DMS53 treated with DMSO at 0.1 percent for 48 hours (cell line): ENCODE results near the gene WBP1L.
"Not testable (repeated sequence)": the region's sequence is repeated elsewhere in the genome, so short reads cannot be mapped to it uniquely, and the experiment has no call there.

Experiments used
- DNase-seq: peaks from one replicate; lab custom pipeline; 2025; ENCODE audit not compliant: unreplicated experiment; lab: John Stamatoyannopoulos, UW

Gene WBP1L

DNA sequence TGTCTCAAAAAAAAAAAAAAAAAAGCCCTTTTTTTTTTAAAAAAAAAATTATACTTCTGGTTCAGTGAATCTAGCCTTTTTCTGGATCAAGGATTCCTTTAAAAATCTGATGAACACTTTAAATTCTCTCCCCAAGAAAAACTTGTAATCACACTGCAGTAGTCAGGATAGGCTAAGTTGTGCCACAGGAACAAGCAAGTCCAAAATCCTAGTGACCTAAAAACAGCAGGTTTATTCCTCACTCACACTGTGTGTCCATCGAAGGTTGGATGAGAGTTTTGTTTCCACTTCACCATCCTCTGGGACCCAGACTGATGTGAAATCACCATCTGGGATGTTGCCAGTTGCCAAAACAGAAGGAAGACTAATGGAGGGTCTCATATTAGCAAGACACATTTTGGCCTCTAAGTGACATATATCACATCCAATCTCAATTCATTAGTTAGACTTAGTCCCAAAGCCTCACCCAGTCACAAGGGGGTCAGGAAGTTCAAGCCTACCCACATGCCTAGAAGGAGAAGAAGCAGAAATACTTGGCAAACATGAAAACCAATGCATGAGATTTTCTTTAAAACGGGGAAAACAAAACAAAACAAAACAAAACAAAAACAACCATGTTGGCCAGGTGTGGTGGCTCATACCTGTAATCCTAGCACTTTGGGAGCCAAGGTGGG is 60.8 kb downstream of the WBP1L start:
- no peak for DNase-seq

DNA sequence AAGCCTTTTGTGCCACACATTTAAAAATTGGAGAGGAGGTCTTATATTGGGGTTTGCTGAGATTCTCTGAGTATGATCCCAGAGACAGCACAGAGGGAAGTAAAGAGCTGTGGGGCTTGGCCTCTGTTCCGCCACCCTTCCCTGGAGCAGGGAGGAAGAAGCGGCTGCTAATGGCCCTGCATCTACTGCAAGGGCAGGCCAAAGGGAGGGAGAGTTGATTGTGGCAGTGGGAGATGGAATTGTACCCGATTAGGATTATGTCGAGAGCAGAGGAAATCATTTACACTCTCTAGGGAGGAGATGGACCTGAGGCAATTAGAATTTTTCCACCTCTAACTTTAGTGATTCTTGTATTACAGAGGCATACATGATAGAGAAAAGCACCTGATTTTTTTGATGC is 64.6 kb downstream of the WBP1L start:
- no peak for DNase-seq

DNA sequence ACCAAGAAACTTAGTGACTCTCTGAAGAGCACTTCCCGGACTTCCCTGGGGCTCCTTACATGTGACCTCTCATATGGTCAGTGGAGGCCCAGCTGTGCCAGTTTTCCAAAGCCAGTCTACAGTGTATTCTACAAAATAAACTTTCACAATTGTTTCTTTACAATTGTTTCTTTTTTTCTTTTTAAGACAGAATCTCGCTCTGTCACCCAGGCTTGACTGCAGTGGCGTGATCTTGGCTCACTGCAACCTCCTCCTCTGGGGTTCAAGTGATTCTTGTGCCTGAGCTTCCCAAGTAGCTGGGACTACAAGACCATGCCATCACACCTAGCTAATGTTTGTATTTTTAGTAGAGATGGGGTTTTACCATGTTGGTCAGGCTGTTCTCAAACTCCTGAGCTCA is 67.6 kb downstream of the WBP1L start:
- DNase-seq = no peak

DNA sequence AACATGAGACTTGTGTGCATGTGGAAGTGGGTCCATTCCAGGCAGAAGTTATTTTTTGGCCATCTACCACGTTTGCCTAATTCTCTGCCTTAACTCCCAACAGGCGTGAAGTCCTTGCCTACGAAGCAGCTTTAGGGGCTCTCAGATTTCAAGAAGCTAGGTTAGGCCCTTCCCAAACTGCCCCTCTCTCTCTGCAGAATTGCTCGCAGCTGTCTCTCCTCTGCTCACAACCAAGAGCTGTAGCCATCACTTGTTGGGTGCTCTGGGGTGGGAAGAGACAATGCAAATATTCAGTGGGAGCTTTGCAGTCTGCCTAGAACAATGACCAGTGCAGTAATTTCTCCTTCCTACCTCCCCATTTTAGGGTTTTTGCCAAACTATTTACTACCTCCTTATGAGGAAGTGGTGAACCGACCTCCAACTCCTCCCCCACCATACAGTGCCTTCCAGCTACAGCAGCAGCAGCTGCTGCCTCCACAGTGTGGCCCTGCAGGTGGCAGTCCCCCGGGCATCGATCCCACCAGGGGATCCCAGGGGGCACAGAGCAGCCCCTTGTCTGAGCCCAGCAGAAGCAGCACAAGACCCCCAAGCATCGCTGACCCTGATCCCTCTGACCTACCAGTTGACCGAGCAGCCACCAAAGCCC is 68.6 kb downstream of the WBP1L start:
- no peak for DNase-seq

DNA sequence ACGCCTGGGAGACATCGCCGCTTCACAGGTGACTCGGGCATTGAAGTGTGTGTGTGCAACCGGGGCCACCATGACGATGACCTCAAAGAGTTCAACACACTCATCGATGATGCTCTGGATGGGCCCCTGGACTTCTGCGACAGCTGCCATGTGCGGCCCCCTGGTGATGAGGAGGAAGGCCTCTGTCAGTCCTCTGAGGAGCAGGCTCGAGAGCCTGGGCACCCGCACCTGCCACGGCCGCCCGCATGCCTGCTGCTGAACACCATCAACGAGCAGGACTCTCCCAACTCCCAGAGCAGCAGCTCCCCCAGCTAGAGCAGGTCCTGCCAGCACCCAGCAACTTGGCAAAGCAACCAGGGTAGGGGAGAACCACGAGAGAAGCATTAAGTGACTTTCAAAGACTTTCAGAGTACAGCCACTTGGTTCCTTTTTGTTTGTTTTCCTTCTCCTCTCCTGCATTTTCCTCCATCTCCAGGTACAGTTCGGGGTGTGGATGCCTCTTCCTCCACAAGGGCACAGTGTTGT is 69.3 kb downstream of the WBP1L start:
- no peak for DNase-seq

DNA sequence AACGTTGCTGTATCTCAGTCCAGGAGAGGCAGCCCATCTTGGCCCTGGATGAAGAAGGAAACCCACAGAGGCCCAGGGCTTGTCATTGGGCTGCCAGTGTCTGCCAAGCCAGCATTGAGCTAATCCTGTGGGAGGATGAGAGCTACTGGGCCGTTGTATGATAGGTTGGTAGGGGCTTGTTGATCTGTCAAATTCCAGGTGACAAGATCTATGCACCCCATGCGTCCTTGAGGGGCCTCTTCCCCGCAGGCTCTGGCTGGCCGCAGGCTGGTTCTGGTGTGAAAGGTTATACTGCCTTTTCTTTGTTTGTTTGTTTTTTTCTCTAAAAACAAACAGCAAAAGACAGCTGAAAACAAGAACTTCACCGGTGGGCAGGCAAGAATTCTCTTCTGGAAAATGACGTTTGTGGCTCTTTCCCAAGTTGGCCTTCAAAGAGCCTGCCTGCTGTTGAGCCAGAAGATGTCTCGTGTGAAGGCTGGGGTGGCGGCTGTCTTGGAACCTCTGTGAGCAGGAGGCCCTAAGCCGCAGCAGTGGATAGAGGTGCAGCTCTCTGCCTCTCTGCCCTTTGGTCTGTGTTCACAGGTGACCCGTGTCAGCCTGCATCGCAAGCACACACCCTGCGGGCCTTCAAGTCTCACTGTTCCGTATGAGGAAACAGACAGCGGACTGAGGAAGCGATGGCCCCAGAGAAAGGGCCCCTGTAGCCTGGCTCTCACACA is 70.1 kb downstream of the WBP1L start:
- no peak for DNase-seq

DNA sequence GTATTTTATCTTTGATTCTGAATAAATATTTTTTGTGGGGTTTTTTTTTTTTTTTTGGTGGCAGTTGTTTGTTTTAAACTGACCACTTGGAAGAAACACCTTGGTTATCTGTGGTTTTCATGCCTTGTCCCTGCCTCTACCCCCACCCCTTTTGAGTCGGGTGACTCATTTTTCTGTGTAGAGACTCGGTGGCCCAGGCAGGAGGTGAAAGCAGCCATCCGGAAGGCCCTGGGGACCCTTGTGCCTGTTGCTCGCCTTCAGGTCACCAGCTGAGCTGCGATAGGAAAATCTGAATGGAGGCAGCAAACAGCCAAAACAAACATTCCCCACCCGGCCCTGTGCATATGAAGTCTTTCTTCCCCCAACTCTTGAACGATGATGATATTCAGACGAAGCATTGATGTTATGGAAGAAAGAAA is 70.7 kb downstream of the WBP1L start:
- no peak for DNase-seq

DNA sequence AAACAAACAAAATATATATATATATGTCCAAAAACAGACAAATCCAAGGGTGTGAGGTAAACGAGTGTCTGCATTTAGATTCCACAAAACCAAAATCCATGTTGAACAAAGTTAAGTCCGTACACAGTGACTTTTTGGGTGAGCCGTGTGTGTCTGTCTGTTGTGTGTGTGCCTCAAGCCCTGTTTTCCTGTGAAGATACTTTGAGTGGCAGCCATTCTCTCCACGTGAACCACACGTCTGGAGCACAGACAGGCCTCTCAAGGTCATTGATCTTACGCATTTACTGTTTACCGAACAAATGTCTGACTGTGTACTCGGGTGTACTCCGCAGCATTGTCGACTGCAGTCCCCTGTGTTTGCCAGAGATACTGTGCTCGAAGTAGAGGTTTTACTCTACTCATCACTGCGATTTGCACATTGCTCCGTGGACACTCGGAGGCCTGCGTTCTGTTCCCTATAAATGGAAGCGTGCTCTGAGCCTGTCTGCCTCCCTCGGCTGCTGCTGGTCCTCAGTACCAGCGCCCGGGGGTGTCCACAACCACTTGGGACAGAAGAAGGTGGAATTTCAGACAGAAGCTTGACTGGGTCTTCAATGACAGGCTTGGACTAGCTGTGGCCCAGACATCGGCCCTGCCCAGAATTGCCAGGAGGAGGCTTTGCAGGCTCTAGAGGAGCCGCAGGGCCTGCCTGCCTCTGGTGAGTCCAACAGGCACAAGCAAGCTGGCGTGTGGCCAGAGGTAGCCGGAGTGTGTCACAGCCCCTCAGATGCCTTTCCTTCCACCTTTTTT is 71.3 kb downstream of the WBP1L start:
- no peak for DNase-seq

DNA sequence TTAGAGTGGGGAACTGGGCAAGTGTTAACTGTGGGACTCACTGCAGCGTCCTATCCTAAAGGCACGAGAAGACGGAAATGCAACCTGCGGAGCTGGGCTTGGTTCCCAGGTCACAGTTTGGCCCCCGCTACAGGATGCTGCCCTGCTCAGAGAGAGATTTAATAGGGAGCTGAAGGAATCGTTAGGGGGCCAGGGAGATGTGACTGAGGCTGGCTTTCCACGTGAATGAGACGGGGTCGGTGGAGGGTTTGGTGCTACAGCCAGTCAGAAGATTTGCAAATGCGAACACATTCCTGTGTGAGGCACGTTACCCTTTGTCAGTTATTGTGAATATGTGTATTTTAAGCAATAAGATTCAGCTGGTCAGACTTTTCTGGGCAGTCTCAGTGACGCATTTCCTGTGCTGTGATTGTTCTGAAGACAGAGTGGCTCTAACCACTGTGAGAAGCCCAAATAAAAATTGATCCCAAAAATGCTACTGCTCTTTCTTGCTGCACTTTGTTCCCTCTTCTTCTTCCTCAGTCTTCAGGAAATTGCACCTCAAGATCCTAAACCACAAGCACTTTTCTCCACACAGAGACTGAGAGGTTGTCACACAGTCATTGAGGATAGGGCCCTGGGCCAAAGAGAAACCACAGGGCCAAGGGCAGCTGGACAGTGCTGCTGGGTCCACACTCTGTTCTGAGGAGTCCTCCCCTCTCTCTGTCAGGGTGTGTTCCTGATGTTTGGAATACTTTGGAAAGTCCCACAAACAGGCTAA is 72.2 kb downstream of the WBP1L start:
- no peak for DNase-seq

DNA sequence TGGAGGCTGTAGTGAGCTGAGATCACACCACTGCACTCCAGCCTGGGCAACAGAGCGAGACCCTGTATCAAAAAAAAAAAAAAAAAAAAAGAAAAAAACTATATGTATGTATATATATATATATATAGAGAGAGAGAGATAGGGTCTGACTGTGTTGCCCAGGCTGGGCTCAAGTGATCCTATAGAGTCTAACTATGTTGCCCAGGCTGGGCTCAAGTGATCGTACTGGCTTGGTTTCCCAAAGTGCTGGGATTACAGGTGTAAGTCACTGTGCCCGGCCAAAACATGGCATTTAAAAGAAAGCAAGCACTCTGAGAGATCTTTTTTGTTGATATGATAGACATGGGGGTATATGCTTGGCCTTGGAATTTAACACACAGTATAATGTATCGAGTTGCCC is 73.4 kb downstream of the WBP1L start:
- no peak for DNase-seq

DNA sequence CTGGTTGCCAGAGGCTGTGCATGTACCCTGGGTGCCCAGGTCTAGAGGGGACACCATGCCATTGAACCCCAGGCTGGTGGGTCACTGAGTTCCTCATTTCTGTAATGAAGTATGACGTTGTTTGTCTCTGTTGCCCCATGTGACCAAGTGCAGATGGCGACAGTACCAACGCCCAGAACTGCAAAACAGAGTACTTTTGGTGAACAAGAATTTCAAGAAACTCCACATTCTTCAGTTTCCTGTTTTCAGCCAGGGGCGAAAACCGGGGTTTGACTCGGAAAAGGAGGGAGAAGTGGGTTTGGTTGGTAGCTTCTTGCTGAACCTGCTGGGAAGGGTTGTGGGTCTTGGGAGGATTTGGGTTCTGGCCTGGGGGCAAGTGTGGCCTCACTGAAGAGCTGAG is 75.3 kb downstream of the WBP1L start:
- no peak for DNase-seq

DNA sequence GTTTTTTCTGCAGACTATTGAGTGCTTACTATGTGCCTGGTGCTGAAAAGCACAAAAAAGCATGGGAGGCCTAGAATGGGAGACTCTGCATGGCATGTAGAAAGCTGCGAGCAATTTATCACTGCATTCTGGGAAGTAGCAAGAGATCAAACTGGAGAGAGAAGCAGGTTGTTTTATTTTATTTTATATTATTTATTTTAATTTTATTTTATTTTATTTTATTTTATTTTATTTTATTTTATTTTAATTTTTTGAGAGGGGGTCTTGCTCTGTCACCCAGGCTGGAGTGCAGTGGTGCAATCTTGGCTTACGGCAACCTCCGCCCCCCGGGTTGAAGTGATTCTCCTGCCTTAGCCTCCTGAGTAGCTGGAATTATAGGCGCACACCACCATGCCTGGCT is 76.3 kb downstream of the WBP1L start:
- not testable (repeated sequence) for DNase-seq

DNA sequence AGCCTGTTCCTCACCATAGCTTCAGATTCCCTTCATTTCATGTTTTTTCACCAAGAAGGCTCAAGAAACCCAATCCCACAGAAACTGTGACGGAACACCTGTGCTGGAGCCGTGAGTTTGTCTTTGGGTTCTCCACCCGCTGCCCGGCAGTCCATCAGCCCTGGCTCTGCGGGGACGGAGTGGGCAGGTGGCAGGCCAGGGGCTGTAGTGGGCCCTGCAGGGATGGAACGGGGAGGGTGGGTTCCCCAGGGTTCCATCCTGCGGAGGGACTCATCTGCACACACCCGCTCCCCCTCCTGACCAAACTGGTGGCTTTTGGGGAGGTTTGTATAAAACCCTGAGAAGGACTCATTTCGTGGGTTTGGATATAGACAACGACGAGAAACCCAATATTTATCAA is 78.5 kb downstream of the WBP1L start:
- DNase-seq = no peak

DNA sequence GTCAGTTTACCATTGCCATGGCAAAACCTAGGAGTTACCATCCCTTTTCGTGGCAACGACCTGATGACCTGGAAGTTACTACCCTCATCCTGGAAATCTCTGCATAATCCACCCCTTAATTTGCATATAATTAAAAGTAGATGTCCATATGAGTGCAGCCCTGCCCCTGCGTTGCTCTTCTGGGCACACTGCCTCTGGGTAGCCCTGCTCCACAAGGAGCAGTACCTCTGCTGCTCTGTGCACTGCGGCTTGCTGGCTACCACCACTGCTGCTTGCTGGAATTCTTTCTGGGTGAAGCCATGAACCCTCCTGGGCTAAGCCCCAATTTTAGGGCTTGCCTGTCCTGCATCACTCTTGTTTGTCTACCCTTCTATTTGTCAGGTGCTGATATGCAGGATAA is 80.9 kb downstream of the WBP1L start:
- DNase-seq = no peak

DNA sequence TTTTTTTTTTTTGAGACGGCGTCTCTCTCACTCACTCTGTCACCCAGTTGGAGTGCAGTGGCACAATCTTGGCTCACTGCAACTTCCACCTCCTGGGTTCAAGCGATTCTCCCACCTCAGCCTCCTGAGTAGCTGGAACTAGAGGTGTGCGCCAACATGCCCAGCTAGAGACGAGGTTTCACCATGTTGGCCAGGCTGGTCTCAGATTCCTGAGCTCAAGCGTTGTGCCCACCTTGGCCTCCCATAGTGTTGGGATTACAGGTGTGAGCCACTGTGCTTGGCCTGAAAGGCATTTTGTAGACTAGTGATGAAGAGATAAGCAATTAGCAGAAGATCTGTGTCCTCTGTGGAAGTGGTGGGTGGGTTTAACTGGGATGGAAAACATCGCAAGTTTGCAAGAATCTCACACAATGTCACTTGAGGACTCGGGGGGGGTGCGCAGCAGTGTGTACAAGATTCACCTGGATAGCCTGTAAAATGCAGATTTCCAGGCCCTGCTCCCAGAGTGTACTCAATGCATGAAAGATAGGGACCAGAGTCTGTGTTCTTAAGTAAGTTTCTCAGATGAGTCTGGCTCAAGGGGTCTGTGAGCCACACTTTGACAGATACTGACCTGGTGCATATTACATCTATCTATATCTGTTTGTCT is 82.5 kb downstream of the WBP1L start:
- DNase-seq = no peak

DNA sequence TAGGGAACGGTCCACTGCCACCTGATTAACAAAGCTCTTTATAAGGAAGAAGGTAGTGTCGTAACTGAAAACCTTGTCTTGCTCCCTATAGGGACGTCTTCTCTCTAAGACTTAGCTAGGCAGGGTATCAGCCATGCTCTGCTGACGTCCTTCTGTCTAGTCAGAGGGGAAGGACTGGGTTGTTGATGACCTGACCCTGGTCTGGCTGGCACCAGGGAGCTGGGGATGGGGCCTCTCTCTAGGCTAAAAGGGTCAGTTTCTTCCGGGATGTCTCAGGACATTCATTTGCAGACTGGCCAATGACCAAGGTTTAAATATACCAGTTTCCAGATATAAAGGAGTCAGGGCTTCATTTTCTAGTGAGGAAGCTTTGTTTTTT is 83.8 kb downstream of the WBP1L start:
- DNase-seq = no peak

DNA sequence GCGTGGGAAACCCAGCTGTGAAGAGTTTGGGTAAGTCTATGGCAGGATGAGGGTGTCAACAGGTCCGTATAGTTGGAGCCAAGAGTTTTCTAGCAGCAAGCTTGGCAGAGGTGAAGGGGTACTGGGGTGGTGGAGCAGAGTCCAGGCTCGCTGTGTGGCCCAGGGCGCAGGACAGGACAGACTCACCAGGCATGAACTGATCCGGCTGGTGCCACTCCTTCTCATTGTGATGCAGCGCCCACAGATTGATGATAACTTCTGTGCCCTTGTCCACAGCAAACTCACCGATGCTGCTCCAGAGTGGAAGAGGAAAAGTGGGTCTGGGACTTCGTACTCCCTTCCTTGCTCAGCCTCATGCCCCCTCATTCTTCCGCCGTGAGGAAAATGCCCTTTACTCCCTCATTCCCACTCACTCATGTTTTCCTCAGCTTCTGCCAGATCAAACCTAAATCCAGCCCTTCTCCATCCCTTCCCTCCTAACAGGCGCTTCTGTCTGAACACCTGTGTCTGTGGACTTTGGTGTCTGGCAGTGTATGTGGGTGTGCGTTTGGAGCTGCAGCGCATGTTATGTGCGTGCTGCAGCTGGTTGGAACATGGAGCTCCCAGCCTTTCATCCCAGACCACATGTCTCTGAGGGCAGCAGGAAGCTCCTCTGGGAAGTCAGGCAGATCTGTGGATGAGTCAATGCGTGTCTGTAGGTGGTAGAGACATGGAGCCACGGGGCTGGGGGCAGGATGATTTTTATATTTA is 87.7 kb downstream of the WBP1L start:
- DNase-seq = no peak

DNA sequence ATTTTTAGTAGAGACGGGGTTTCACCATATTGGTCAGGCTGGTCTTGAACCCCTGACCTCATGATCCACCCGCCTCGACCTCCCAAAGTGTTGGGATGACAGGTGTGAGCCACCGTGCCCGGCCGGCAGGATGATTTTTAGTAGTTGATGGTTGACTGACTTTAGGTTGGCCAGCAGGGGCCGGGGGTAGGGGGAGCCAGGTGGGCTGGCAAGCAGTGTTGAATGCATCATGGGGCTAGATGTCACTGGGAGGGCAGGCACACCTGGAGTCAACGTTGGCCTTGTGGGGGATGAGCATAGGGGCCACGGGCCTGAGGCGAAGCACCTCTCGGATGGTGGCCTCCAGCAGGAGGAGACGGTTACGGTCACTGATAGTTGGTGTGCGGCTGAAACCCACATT is 88.5 kb downstream of the WBP1L start:
- DNase-seq = no peak

DNA sequence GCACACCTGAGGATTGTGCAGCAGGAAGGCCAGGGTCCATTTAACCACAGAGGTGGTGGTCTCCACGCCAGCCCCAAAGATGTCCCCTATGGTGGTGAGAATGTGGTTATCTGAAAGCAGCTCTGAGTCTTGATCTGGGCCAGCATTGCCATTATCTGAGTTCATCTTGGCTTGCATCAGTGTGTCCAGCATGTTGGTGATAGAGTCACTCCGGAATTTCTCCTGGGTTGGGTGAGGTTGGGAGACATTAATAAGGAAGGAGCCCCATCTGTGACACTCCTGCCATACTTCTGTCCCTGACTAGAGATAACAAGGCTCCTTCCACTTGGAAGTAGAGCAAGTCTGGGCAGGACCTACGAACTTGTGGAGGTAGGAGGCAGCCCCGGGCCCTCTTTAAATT is 89.2 kb downstream of the WBP1L start:
- DNase-seq = no peak

DNA sequence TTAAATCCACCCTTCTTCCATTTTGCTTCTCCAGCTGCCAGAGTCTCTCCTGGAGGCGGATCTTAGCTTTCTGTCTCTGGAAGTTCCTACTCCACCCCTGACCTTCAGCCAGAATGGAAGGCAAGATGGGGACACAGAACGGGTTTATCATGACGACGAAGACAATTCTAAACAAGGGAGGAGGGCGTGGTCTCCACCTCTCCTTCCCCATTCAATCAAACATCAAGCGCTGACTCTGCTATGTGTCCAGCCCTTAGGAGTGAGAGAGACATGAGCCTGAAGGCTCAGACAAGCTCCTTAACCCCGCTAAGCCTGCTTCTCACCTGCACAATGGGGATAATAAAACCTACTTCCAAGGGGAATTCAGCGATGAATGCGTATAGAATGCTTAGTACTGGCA is 90.4 kb downstream of the WBP1L start:
- DNase-seq = no peak
